ENCODE results near the gene ANGPTL5. TPM values are rescaled to one million over a fixed set of nuclear protein-coding genes. Genes with fewer than 3 reads are reported as not detected.

Gene ANGPTL5
- total and polyA plus RNA-seq, 10 donors, result not detected

DNA sequence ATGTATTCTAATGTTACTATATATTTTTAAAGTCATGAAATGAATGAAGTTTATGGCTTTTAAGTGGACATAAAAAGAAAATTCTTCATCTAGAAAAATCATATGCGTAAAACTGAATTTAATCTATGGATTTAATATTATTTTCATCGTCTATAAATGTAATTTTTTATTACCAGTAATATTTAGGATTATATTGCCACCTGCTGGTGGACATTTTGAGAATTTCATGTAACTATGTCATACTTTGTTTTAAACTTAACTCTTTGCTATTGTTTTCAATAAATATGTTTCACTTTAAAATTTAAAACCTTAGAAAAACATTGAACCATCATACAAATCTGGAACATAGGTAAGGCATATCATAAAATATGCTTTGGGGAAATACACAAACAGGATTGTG, 68.1 kb downstream of the ANGPTL5 start:
- no peaks in the 10 kb centered on the region for H3K4me1 ChIP-seq
- intact Hi-C loops (cut with DNase I; ENCODE audit: low total_unique reads), result loop anchor here (5.0 kb wide), 1 partner anchor 391 kb away; no protein-coding TSS in a partner anchor
- H3K27ac ChIP-seq, result no peak overlapping the region
- TF ChIP-seq POLR2AphosphoS5 (IDR thresholded peaks at IDR 0.05) (no peak), POLR2A (IDR thresholded peaks at IDR 0.05) (no peak)
- TF ChIP-seq, protein P1, sequence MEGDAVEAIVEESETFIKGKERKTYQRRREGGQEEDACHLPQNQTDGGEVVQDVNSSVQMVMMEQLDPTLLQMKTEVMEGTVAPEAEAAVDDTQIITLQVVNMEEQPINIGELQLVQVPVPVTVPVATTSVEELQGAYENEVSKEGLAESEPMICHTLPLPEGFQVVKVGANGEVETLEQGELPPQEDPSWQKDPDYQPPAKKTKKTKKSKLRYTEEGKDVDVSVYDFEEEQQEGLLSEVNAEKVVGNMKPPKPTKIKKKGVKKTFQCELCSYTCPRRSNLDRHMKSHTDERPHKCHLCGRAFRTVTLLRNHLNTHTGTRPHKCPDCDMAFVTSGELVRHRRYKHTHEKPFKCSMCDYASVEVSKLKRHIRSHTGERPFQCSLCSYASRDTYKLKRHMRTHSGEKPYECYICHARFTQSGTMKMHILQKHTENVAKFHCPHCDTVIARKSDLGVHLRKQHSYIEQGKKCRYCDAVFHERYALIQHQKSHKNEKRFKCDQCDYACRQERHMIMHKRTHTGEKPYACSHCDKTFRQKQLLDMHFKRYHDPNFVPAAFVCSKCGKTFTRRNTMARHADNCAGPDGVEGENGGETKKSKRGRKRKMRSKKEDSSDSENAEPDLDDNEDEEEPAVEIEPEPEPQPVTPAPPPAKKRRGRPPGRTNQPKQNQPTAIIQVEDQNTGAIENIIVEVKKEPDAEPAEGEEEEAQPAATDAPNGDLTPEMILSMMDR (IDR thresholded peaks at IDR 0.05 in 8 of 11, conservative IDR thresholded peaks at IDR 0.05 in 3 of 11), result peak in 7 of 11 experiments; percentile 28 to 50 (median 43)
- H3K36me3 ChIP-seq, result no peaks in the 10 kb centered on the region
- no peaks in the 10 kb centered on the region for H3K27me3 ChIP-seq (replicated peaks in 1 of 7)
- H3K4me3 ChIP-seq, result no peak overlapping the region
- H3K9me3 ChIP-seq, result no peaks in the 10 kb centered on the region
- DNase-seq, result no peak
- WGBS, 5 donors, result 28 to 41% (median 31%) methylated on average over 2 of the region's 2 CpGs

DNA sequence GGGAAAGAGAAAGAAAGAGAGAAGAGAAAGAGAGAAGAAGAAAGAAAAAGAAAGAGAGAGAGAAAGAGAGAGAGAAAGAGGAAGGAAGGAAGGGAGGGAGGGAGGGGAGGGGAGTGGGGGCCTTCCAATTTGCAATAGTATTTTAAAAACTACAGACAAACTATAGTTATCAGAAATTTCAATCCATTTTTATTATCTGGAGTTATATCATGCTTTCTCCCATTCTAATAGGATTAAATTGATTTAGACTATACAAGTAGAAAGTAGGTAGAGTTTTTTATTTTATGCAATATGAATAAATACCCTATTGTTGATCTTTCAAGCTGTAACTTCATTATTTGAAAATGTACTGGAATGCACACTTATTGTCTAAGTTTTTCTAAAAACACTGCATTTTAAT, 71.7 kb downstream of the ANGPTL5 start:
- TF ChIP-seq POLR2A (IDR thresholded peaks at IDR 0.05) (no peak), POLR2AphosphoS5 (IDR thresholded peaks at IDR 0.05) (no peak)
- TF ChIP-seq, protein P1 (IDR thresholded peaks at IDR 0.05 in 8 of 11, conservative IDR thresholded peaks at IDR 0.05 in 3 of 11), result no peak
- Histone ChIP-seq H3K9me3 (peaks cover 0 to 10% (median 0%) of the 10 kb centered on the region in 8 donors), H3K27ac (no peak overlapping the region), H3K36me3 (no peaks in the 10 kb centered on the region), H3K27me3 (replicated peaks in 1 of 7) (no peaks in the 10 kb centered on the region), H3K4me1 (no peaks in the 10 kb centered on the region), H3K4me3 (no peak overlapping the region)
- intact Hi-C loops (cut with DNase I; ENCODE audit: low total_unique reads), result loop anchor here (5.0 kb wide), 1 partner anchor 387 kb away; no protein-coding TSS in a partner anchor
- DNase-seq, result no peak

DNA sequence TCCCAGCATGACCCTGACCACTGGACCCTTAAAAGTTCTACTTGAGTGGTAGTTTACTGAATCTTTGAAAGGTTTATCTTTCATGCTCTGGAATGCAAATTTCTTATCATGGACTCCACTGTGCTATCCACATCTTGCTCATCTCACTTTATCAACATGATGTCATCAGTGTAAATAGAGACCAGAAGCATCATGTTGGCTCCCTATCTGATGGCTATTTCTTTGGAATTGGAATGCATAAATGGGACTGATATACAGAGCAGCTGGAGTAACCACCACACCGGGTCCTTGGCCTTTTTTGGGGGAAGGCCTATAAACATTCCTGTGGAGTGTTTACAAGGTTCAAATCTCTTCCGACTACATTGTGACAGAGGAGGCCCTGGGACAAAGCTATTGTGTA, 75.6 kb downstream of the ANGPTL5 start:
- WGBS, 5 donors, result 63 to 83% (median 73%) methylated on average over 2 of the region's 2 CpGs
- no peaks in the 10 kb centered on the region for H3K27me3 ChIP-seq (replicated peaks in 1 of 7)
- H3K9me3 ChIP-seq, result peaks cover 0 to 10% (median 0%) of the 10 kb centered on the region in 8 donors
- DNase-seq, result no peak
- intact Hi-C loops (cut with DNase I; ENCODE audit: low total_unique reads), result no loop called here
- H3K4me1 ChIP-seq, result no peaks in the 10 kb centered on the region
- no peaks in the 10 kb centered on the region for H3K36me3 ChIP-seq
- H3K27ac ChIP-seq, result no peak overlapping the region
- H3K4me3 ChIP-seq, result no peak overlapping the region
- TF ChIP-seq POLR2A (IDR thresholded peaks at IDR 0.05) (no peak), POLR2AphosphoS5 (IDR thresholded peaks at IDR 0.05) (no peak)
- TF ChIP-seq, protein P1 (IDR thresholded peaks at IDR 0.05 in 8 of 11, conservative IDR thresholded peaks at IDR 0.05 in 3 of 11), result no peak

Other genes starting within 250 kb of the ANGPTL5 start
- gene CEP126, start 1.5 kb downstream of the ANGPTL5 start, total RNA-seq, result 1 to 10 TPM; 2.0 to 4.4 (median 2.7) TPM
- gene CEP126, start 1.5 kb downstream of the ANGPTL5 start, polyA plus RNA-seq, result 1 to 10 TPM in 2 of 3 donors, under 1 TPM in 1; 0.76 to 3.7 (median 2.2) TPM
- gene CFAP300, start 130.9 kb upstream of the ANGPTL5 start, total RNA-seq, result not detected
- gene CFAP300, start 130.9 kb upstream of the ANGPTL5 start, polyA plus RNA-seq, result under 1 TPM; 0.11 to 0.26 (median 0.21) TPM
- gene YAP1, start 193.9 kb upstream of the ANGPTL5 start, total RNA-seq, result 10 to 100 TPM; 29.8 to 37.3 (median 34.4) TPM
- gene YAP1, start 193.9 kb upstream of the ANGPTL5 start, polyA plus RNA-seq, result 1 to 10 TPM; 4.9 to 9.0 (median 6.0) TPM